H1 (cell line): ENCODE measurements around the gene RSAD1. TPM values are rescaled to one million over a fixed set of nuclear protein-coding genes. Genes with fewer than 3 reads are reported as not detected.

ENCODE experiments used
- CTCF ChIA-PET: fragments of 300-600 bp; sonication (Branson Sonifier 250); formaldehyde crosslinking; loops from one replicate; lab custom pipeline; 2021; ENCODE audit not compliant: partially characterized antibody; lab: Charles Lee
- POLR2A ChIA-PET: fragments of 300-600 bp; sonication (Branson Sonifier 250); formaldehyde crosslinking; loops from one replicate; lab custom pipeline; 2021; ENCODE audit warnings: inconsistent platforms; ENCODE audit not compliant: partially characterized antibody; lab: Charles Lee
- DNase-seq, 2 experiments: peaks; one replicate each; pipeline versions ENCODE4 v3.0.0 to v3.0.0-alpha.2; 2010 to 2022; ENCODE audit warnings: low spot score in 2 of 2, low read depth in 1 of 2, mixed read lengths in 1 of 2
- FAIRE-seq: peaks from 2 replicates; lab custom pipeline; 2011; peaks lifted over from hg19 to GRCh38; lab: Jason Lieb, UNC
- H2AFZ ChIP-seq: 2 replicates; pipeline ENCODE4 v1.8.1; 2012; ENCODE audit warnings: low read length, inconsistent platforms
- H2AK5ac ChIP-seq: 2 replicates; pipeline ENCODE4 v1.6.1; 2013; ENCODE audit warnings: low read depth, low read length
- H2BK120ac ChIP-seq: replicated peaks from 2 replicates; pipeline ENCODE3; 2013; ENCODE audit warnings: low read depth, low read length, inconsistent platforms
- H2BK12ac ChIP-seq: 2 replicates; pipeline ENCODE4 v1.6.1; 2013; ENCODE audit warnings: low read depth, low read length
- H2BK15ac ChIP-seq: 2 replicates; pipeline ENCODE4 v1.6.1; 2013; ENCODE audit warnings: low read length
- H2BK20ac ChIP-seq: 2 replicates; pipeline ENCODE4 v1.6.1; 2013; ENCODE audit warnings: low read length
- H2BK5ac ChIP-seq: 2 replicates; pipeline ENCODE4 v1.6.1; 2013; ENCODE audit warnings: low read depth, low read length
- H3K14ac ChIP-seq: 2 replicates; pipeline ENCODE4 v1.6.1; 2013; ENCODE audit warnings: inconsistent platforms; ENCODE audit not compliant: insufficient read length
- H3K18ac ChIP-seq: 2 replicates; pipeline ENCODE4 v1.6.1; 2013; ENCODE audit warnings: low read length; ENCODE audit errors: extremely low read depth
- H3K23ac ChIP-seq: 2 replicates; pipeline ENCODE4 v1.6.1; 2013; ENCODE audit warnings: inconsistent platforms; ENCODE audit not compliant: insufficient read length
- H3K23me2 ChIP-seq: 2 replicates; pipeline ENCODE4 v1.6.1; 2013; ENCODE audit warnings: low read depth, low read length
- H3K27ac ChIP-seq: 2 replicates; pipeline ENCODE4 v1.6.1; 2011; ENCODE audit warnings: low read depth, low read length, inconsistent platforms
- H3K27me3 ChIP-seq, 4 experiments: replicated peaks in 1 of 4; 1 replicate in 1 of 4; 2 replicates in 3 of 4; pipeline versions ENCODE4 v1.6.1 to v1.8.1; 2011 to 2013; ENCODE audit warnings: low read length in 3 of 4, mild to moderate bottlenecking in 3 of 4, inconsistent platforms in 2 of 4, mixed read lengths in 2 of 4, moderate library complexity in 1 of 4; ENCODE audit not compliant: control insufficient read depth in 3 of 4, insufficient read depth in 3 of 4; ENCODE audit errors: extremely low read depth in 1 of 4
- H3K36me3 ChIP-seq, 4 experiments: 2 replicates each; pipeline versions ENCODE4 v1.6.1 to v1.8.1; 2011 to 2013; ENCODE audit warnings: mild to moderate bottlenecking in 4 of 4, low read length in 3 of 4, moderate library complexity in 2 of 4, control low read depth in 1 of 4, inconsistent platforms in 1 of 4; ENCODE audit not compliant: insufficient read depth in 4 of 4, control insufficient read depth in 2 of 4
- H3K4ac ChIP-seq: replicated peaks from 2 replicates; pipeline ENCODE3; 2013; ENCODE audit warnings: low read length, low read depth, mixed read lengths, inconsistent platforms; ENCODE audit not compliant: insufficient read length
- H3K4me1 ChIP-seq, 4 experiments: replicated peaks in 1 of 4; 1 replicate in 1 of 4; 2 replicates in 3 of 4; pipeline versions ENCODE4 v1.6.1 to v1.8.1; 2011 to 2013; ENCODE audit warnings: low read length in 3 of 4, inconsistent platforms in 2 of 4, mixed read lengths in 1 of 4; ENCODE audit not compliant: insufficient read depth in 4 of 4, control insufficient read depth in 3 of 4
- H3K4me2 ChIP-seq, 2 experiments: 2 replicates each; pipeline versions ENCODE4 v1.6.1 to v1.8.1; 2011 to 2013; ENCODE audit warnings: low read depth in 2 of 2, low read length in 2 of 2, control low read depth in 1 of 2, inconsistent platforms in 1 of 2, mild to moderate bottlenecking in 1 of 2; ENCODE audit not compliant: insufficient read depth in 1 of 2
- H3K4me3 ChIP-seq, 4 experiments: fragments of 200-600, 300-600 bp in 1 of 4; sonication (generic), shearing (Covaris generic), sonication (Bioruptor Twin) in 1 of 4; 2 replicates each; pipeline versions ENCODE4 v1.5.1 to v1.8.1; 2011 to 2016; ENCODE audit warnings: low read length in 4 of 4, low read depth in 3 of 4, control low read depth in 2 of 4, inconsistent platforms in 2 of 4, mild to moderate bottlenecking in 2 of 4, mixed read lengths in 1 of 4, moderate library complexity in 1 of 4; ENCODE audit not compliant: insufficient read depth in 2 of 4; ENCODE audit errors: extremely low read depth in 1 of 4
- H3K56ac ChIP-seq: replicated peaks from 2 replicates; pipeline ENCODE3; 2013; ENCODE audit warnings: low read depth, mild to moderate bottlenecking, mixed read lengths, low read length, inconsistent platforms; ENCODE audit not compliant: insufficient read length
- H3K79me1 ChIP-seq: 2 replicates; pipeline ENCODE4 v1.6.1; 2013; ENCODE audit warnings: low read depth, low read length, control low read depth
- H3K79me2 ChIP-seq, 2 experiments: 2 replicates each; pipeline versions ENCODE4 v1.6.1 to v1.8.1; 2012 to 2013; ENCODE audit warnings: low read length in 2 of 2, mild to moderate bottlenecking in 2 of 2, inconsistent platforms in 1 of 2; ENCODE audit not compliant: insufficient read depth in 2 of 2, control insufficient read depth in 1 of 2
- H3K9ac ChIP-seq, 4 experiments: replicated peaks in 1 of 4; 1 replicate in 1 of 4; 2 replicates in 3 of 4; pipeline versions ENCODE4 v1.6.1 to v1.8.1; 2011 to 2013; ENCODE audit warnings: low read depth in 3 of 4, low read length in 3 of 4, control low read depth in 2 of 4, mild to moderate bottlenecking in 2 of 4, moderate library complexity in 2 of 4, inconsistent platforms in 1 of 4; ENCODE audit errors: extremely low read depth in 1 of 4
- H3K9me3 ChIP-seq, 2 experiments: 2 replicates each; pipeline versions ENCODE4 v1.6.1 to v1.8.1; 2012 to 2013; ENCODE audit warnings: mild to moderate bottlenecking in 2 of 2, moderate library complexity in 2 of 2, control low read depth in 1 of 2, inconsistent platforms in 1 of 2, low read depth in 1 of 2, low read length in 1 of 2, mixed read lengths in 1 of 2; ENCODE audit not compliant: insufficient read depth in 2 of 2
- H4K20me1 ChIP-seq, 2 experiments: replicated peaks in 1 of 2; 2 replicates each; pipeline versions ENCODE3 to v1.8.1; 2011 to 2013; ENCODE audit warnings: inconsistent platforms in 2 of 2, low read length in 2 of 2, mild to moderate bottlenecking in 1 of 2; ENCODE audit not compliant: insufficient read depth in 2 of 2, control insufficient read depth in 1 of 2
- H4K5ac ChIP-seq: 2 replicates; pipeline ENCODE4 v1.6.1; 2013; ENCODE audit warnings: low read length, low read depth, mixed read lengths, inconsistent platforms; ENCODE audit not compliant: insufficient read length
- H4K8ac ChIP-seq: 2 replicates; pipeline ENCODE4 v1.8.0; 2013; ENCODE audit warnings: mild to moderate bottlenecking, moderate library complexity, low read length, inconsistent platforms; ENCODE audit not compliant: insufficient read depth; ENCODE audit errors: extremely low read depth
- H4K91ac ChIP-seq: replicated peaks from 2 replicates; pipeline ENCODE3; 2013; ENCODE audit warnings: low read length, mixed read lengths, inconsistent platforms; ENCODE audit not compliant: insufficient read length
- ATF3 ChIP-seq: IDR thresholded peaks from 2 replicates; pipeline ENCODE4 v1.6.1; 2011; ENCODE audit warnings: low read depth, mild to moderate bottlenecking, low read length; ENCODE audit not compliant: insufficient read depth
- FOSL1 ChIP-seq: IDR thresholded peaks from 2 replicates; pipeline ENCODE4 v1.6.1; 2011; ENCODE audit warnings: mild to moderate bottlenecking, low read depth, low read length, moderate library complexity; ENCODE audit not compliant: insufficient read depth
- KDM4A ChIP-seq: IDR thresholded peaks from one replicate; pipeline ENCODE4 v1.7.1; 2012; ENCODE audit warnings: low read depth, mild to moderate bottlenecking, moderate library complexity, low read length, inconsistent platforms; ENCODE audit not compliant: severe bottlenecking
- NANOG ChIP-seq: IDR thresholded peaks from 2 replicates; pipeline ENCODE4 v1.6.1; 2011; ENCODE audit warnings: low read length, low read depth, mild to moderate bottlenecking, inconsistent platforms; ENCODE audit not compliant: insufficient read depth, poor library complexity, severe bottlenecking
- PHF8 ChIP-seq: fragments of 200-600 bp; sonication (generic); conservative IDR thresholded peaks from 2 replicates; pipeline ENCODE4 v1.7.1; 2012; ENCODE audit warnings: low read depth, mild to moderate bottlenecking, inconsistent platforms, low read length, moderate library complexity
- POU5F1 ChIP-seq: IDR thresholded peaks from 2 replicates; pipeline ENCODE4 v1.6.1; 2011; ENCODE audit warnings: low read depth, mild to moderate bottlenecking, low read length, moderate library complexity
- SIN3A ChIP-seq, 2 experiments: IDR thresholded peaks in 1 of 2; conservative IDR thresholded peaks in 1 of 2; 2 replicates each; pipeline ENCODE4 v1.6.1; 2011 to 2012; ENCODE audit warnings: low read length in 2 of 2, improper control_type of control experiment in 1 of 2, low read depth in 1 of 2, mild to moderate bottlenecking in 1 of 2
- SRF ChIP-seq: IDR thresholded peaks from 2 replicates; pipeline ENCODE4 v1.6.1; 2011; ENCODE audit warnings: mild to moderate bottlenecking, low read depth, low read length, moderate library complexity
- TAF7 ChIP-seq: optimal IDR thresholded peaks from 2 replicates; pipeline ENCODE3; 2011; ENCODE audit warnings: low read depth, mild to moderate bottlenecking, inconsistent platforms, low read length, moderate library complexity, borderline replicate concordance
- TCF12 ChIP-seq: IDR thresholded peaks from 2 replicates; pipeline ENCODE4 v1.6.1; 2011; ENCODE audit warnings: low read depth, mild to moderate bottlenecking, low read length
- WGBS, 2 experiments: shearing (Covaris generic) in 1 of 2; methylation state at CpG; one replicate each; pipeline versions ENCODE4 v1.1.6 to v1.1.7; 2013 to 2015; ENCODE audit warnings: low lambda C conversion rate in 2 of 2, mixed read lengths in 2 of 2, inconsistent platforms in 1 of 2, low coverage in 1 of 2, missing lambda C conversion rate in 1 of 2; ENCODE audit not compliant: insufficient replicate concordance in 2 of 2, insufficient coverage in 1 of 2, insufficient read length in 1 of 2; ENCODE audit errors: extremely low coverage in 1 of 2, missing lambda C conversion rate in 1 of 2; 5-methylcytosine and 5-hydroxymethylcytosine counted together
- polyA plus RNA-seq, 7 experiments: library from polyadenylated mRNA; depleted of rRNA in 3 of 7; stranded (reverse) in 5 of 7; unstranded in 2 of 7; fragments of >200 nt in 5 of 7; fragments of 200-250 nt in 2 of 7; gene quantifications; 1 replicate in 5 of 7; 2 replicates in 1 of 7; 4 replicates in 1 of 7; pipeline versions ENCODE4 v1.2.1 to v1.2.3, GENCODE V29; 2011 to 2013; ENCODE audit warnings: missing spikeins in 2 of 7, mixed read lengths in 2 of 7
- total RNA-seq: library from RNA; stranded (reverse); fragmentation: NEBNext Ultra II Directional; extraction: Animal tissue kit (Norgen Biotek cat#: 25700); gene quantifications from 2 replicates; pipeline ENCODE4 v1.2.1, GENCODE V29; 2021

The RSAD1 gene
- total and polyA plus RNA-seq, 2 of the 8 experiments (the other 6 are each of a cell fraction or from before 2014, with no cell fraction given): 17.9 to 33.5 TPM

GRCh38 chr17:50482516-50482915 lies 3.9 kb downstream of the RSAD1 start:
- H3K79me2 ChIP-seq: peaks cover 0 to 3% of the 10 kb centered on the region in 2 experiments; a peak in 1 of 4 replicates
- no peak overlapping the region for H4K91ac ChIP-seq
- DNase-seq (peak; percentile 71 to 93), FAIRE-seq (peak; percentile 39)
- H3K27me3 ChIP-seq: 0 out of 7 replicates have a peak, but pooled peaks cover 0 to 2% (median 0%) of the 10 kb centered on the region in 4 experiments
- ChIA-PET CTCF (interaction anchor here (0.7 to 9.2 kb wide), 29 partner anchors 10 to 214 kb away, joined by 3 to 116 read pairs (median 6); partner anchors contain the start of genes EPN3 and SPATA20), POLR2A (interaction anchor here (0.9 to 1.1 kb wide), 3 partner anchors 21 to 85 kb away, joined by 3 to 4 read pairs (median 3); no protein-coding TSS in a partner anchor)
- peaks cover 0 to 13% (median 6%) of the 10 kb centered on the region in 4 experiments; a peak in 4 of 8 replicates for H3K36me3 ChIP-seq
- WGBS, 2 experiments: 23% methylated on average over 7 of the region's 7 CpGs; no CpG with 5 or more reads in 1 of the 2 experiments
- no peak overlapping the region for H3K23ac ChIP-seq
- H2BK20ac ChIP-seq: no peak overlapping the region
- H2BK120ac ChIP-seq: no peak overlapping the region
- H3K4me1 ChIP-seq: peaks cover 0 to 6% (median 4%) of the 10 kb centered on the region in 4 experiments; a peak in 6 of 7 replicates
- no peak overlapping the region for H2BK12ac ChIP-seq
- no peak overlapping the region for H2AK5ac ChIP-seq
- H3K27ac ChIP-seq: no peak overlapping the region
- 0 out of 2 replicates have a peak overlapping the region, but pooled peaks have one; percentile 28 for H4K8ac ChIP-seq
- no peaks in the 10 kb centered on the region for H3K9me3 ChIP-seq
- no peak overlapping the region for H2BK15ac ChIP-seq
- no peak overlapping the region for H3K4me2 ChIP-seq
- H3K79me1 ChIP-seq: no peaks in the 10 kb centered on the region
- H3K4me3 ChIP-seq: no peak overlapping the region
- H2BK5ac ChIP-seq: no peak overlapping the region
- H3K14ac ChIP-seq: no peak overlapping the region
- H3K4ac ChIP-seq: no peak overlapping the region
- H3K9ac ChIP-seq: no peak overlapping the region
- peaks cover 8% of the 10 kb centered on the region for H3K23me2 ChIP-seq
- peaks cover 0 to 2% of the 10 kb centered on the region in 2 experiments for H4K20me1 ChIP-seq
- no peak overlapping the region for H3K56ac ChIP-seq
- no peak overlapping the region for H2AFZ ChIP-seq
- H3K18ac ChIP-seq: no peak overlapping the region
- no peak overlapping the region for H4K5ac ChIP-seq
- TF ChIP-seq ATF3: no peak
- TF ChIP-seq FOSL1: no peak
- no peak for TF ChIP-seq NANOG
- no peak for TF ChIP-seq PHF8
- TF ChIP-seq TAF7: no peak
- TF ChIP-seq SIN3A (conservative IDR thresholded peaks at IDR 0.05 in 1 of 2, IDR thresholded peaks at IDR 0.05 in 1 of 2; ENCODE audit: low read depth in 1 of 2, low read length in 2 of 2): peak in 1 of 2 experiments; percentile 61; a peak in 2 of 4 replicates
- no peak for TF ChIP-seq KDM4A
- no peak for TF ChIP-seq POU5F1
- no peak for TF ChIP-seq SRF
- no peak for TF ChIP-seq TCF12
